Embryonic facial prominence (tissue), 1 donor: ENCODE measurements around the gene LRBA.
"Not testable (repeated sequence)": the region's sequence is repeated elsewhere in the genome, so short reads cannot be mapped to it uniquely, and the experiment has no call there.

Source experiments
- DNase-seq: peaks from one replicate; pipeline ENCODE4 v3.0.0-alpha.2; 2016; ENCODE audit errors: extremely low spot score

LRBA gene

DNA sequence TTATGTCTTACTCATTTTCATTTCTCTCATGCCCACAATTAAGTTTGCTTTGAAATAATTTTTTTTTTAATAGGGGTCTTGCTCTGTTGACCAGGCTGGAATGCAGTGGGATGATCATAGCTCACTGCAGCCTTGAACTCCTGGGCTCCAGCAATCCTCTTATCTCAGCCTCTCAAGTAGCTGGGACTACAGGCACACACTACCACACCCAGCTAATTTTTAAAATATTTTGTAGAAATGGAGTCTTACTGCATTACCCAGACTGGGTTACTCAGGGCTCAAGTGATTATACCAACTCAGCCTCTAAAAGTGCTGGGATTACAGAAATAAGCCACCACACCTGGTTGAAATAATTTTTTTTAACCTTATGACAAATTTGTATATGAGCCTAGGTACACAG lies 452.3 kb downstream of the LRBA start:
- no peak for DNase-seq

DNA sequence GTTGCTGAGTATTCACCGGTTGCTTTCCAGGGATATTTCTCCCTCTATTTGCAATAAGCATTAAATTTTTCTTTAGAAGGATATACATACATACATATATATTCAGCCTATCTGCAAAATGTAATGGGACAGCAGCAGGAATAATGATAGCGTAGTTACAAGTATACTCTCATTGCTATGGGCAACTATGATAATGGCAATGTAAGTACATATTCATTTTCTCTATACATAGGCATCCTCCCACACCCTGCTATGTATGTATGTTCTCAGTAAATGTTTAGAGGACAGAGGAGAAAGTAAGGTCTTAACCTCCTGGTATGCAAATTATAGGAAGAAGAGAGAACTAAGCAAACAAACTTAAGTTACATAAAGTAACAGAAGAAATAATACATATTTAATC lies 452.8 kb downstream of the LRBA start:
- DNase-seq = no peak

DNA sequence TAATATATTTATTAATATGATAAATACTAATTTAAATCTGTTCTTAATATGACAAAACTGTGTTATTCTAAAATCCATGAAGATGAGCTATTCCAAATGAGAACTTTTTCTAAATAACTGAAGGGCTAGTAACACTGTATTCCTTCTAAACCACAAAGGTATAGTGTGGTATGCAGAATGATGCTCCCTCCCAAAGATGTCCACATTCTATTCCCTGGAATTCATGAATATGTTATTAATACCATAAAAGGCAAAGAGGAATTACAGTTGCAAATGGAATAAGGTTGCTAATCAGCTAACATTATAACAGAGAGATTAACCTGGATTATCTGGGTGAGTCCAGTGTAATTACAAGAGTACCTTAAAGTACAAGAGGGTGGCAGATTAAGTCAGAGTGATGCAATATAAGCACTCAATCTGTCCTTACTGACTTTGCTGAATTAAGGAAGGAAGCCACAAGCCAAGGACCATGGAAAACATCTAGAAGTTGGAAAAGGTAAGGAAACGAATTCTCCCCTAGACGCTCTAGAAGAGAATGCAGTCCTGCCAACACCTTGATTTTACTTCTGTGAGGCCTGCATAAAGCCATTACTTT lies 453.8 kb downstream of the LRBA start:
- no peak for DNase-seq

DNA sequence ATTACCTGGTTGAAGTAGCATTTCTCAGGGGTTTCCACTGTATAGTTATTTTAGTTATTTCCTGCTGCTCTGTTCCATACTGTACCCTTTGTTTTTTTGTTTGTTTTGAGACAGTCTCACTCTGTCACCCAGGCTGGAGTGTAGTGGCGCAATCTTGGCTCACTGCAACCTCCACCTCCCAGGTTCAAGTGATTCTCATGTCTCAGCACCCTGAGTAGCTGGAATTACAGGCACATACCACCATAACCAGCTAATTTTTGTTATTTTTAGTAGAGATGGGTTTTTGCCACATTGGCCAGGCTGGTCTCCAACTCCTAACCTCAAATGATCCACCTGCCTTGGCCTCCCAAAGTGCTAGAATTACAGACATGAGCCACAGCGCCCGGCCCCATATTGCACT lies 457.3 kb downstream of the LRBA start:
- not testable (repeated sequence) for DNase-seq

DNA sequence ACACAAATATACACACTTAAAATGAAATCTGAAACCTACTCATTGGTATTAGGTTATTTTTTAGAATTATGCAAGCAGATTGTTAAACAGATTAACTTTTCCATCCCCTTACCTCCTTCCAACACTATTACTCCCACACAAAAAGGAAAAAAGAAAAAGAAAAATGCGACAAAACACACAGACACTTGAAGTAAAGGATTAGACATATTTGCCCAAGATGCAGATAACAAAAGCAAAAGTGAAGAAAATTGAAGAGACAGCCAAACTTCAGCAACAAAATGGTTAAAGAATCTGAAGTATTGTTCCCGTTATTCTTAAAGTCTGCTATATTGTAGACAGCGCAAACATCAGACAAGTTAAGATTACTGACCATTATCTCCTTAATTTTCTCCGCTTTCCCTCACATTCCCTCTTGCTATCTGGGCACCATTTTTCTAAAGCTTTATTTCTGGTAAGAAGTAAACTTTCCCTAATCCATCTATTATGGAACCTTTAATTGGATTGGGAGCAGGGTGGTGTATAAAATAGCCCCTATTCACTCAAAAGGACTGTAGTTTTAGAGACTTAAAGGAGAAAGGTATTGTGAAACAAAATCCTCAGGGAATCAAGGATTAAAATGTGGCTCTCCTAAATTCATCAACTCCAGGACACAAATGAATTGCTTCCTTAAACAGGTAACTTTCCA lies 467.8 kb downstream of the LRBA start:
- no peak for DNase-seq

DNA sequence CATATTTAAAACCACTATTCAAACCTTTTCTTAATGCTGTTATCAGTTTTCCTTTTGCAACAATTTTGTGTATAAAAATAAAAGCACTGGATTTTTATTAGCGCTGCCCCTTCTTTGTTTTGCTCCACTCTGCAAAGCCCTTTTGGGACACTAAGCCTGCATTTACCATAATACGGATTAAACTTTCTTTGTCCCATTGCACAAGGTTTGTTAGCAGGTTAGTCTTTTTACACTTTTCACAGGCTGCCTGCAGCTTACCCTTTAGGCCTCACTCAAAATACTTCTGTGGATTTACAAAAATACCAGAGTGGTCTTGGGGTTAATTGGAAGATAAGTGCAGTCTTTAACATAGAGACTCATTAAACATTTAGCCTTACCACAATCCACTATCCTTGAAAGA lies 468.8 kb downstream of the LRBA start:
- no peak for DNase-seq

DNA sequence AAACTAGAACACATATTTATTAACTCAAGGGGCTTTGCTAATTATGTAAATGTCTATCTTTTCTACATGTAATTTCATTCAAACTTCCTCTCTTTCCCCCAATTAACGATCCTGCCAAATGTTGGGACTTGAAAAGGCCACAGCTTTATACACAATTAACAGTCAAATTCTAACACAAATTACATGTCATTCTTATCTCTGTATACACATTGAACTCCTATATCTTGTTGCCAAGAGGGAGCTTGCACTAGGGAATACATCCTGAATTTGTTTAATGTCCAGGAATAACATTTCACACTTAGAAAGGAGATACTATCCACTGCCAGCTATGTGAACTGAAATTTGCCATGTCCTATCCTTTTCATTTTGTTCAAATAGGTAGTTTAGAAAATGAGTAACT lies 472.0 kb downstream of the LRBA start:
- no peak for DNase-seq

DNA sequence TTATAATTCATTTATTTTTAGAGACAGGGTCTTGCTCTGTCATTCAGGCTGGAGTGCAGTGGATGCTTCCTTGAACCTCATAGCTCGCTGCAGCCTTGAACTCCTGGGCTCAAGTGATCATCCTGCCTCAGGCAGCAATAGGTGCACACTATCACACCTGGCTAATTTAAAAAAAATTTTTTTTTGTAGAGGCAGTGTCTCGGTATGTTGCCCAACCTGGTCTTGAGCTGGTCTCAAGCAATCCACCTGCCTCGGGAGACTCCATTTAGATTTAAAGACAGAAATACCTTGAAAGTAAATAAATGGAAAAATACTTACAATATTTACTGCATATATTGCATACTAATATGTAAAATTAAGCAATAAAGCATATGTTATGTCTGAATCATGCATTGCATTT lies 473.4 kb downstream of the LRBA start:
- DNase-seq = no peak

DNA sequence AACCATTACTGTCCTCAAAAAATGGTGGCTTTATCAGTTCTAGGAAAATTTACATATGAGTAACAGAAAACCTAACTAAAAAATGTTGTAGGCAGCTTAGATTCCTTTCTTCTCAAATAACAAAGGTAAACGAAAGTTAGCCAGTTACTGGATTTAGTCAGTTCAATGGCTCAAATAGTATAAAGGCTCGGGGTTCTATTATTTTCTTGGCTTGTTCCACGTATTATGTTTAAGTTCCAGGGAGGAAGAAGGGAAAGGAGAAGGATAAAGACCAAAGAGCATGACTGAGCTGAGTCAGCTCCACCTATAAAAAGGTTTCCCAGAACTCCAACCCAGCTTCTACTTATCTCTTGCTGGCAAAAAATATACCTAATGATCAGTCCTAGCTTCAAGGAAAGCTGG lies 474.1 kb downstream of the LRBA start:
- no peak for DNase-seq

DNA sequence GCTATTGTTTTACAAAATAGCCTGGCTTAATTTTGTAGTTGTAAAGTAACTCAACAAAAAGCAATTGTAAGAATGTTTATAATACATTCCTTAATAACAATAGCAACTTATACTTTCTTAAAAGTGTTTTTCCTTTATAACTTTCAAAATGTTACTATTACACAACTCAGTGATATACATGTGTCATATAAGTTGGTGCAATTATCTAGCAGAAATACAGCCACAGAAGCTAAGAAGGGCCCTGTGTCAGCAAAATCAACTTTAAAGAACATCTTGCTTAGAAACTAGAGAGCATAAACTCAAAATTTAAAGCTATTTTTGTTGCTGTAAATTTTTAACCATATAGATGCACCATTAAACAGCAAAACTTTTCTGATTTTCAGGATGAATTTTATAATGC lies 474.5 kb downstream of the LRBA start:
- DNase-seq = no peak

DNA sequence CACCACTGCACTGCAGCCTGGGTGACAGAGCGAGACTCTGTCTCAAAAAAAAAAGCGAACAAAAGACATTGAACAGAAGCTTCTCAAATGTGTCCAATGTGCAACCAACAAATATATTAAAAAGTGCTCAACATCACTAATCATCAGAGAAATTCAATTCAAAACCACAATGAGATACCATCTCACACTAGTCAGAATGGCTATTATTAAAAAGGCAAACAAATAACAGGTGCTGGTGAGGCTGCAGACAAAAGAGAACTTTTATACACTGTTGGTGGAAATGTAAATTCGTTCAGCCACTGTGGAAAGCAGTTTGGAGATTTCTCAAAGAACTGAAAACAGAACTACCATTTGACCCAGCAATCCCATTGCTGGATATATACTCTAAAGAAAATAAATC lies 477.2 kb downstream of the LRBA start:
- DNase-seq = not testable (repeated sequence)

DNA sequence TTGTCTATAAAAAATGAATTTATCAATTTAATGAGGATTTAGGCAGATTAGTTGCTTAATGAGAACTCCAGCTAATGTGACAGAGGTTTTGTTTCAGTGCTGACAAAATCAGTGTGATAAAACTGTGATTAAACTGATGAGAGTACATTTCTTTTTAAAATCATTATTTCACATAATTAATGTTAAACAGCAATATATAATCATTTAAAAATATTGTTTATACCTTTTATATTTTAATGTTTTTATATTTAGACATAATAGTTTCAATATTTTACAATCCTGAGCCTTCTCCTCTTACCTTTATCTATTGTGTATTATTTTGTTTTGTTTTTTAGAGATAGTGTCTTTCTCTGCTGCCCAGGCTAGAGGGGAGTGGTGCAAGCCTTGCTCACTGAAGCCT lies 480.3 kb downstream of the LRBA start:
- DNase-seq = no peak

DNA sequence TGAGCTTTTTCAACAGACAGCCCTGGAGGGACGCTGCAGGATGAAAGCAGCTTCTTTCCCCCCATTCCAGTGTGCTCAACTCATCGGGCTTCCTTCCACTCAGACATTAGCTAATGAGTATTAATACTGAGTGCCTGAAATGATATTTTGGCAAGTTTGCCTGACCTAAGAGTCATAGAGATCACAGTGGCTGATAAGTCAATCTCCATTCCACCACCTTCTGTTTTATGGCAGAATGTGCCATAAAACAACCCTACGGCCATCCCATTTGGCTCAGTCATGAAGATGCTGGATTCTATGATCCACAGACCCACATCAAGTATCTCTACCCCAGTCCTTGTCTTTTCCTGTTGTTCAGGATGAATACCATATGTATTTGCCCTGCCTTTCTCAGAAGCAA lies 481.4 kb downstream of the LRBA start:
- no peak for DNase-seq

DNA sequence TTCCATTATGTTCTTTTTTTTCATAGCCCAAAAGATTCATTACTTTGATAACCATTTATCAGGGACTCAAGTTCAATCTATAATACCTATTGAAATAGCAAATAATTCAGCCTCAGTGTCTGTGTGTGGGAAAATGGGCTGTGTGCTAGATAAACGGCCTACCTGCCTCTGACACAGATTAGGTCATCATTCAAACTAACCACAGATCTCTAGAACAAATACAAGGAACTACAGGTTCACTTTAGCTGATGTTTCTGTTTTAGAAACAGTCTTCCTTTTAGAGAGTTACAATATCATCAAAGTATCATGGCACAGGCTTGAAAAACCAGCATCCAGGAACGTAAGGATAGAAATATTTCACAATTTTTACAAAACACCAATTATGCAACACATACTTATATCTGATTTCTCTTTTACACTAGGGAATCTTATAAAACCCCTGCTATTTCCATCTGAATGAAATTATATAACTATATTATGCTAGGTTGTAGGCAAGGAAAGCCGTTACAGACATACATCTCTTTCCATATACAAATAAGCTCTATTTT lies 489.7 kb downstream of the LRBA start:
- no peak for DNase-seq

DNA sequence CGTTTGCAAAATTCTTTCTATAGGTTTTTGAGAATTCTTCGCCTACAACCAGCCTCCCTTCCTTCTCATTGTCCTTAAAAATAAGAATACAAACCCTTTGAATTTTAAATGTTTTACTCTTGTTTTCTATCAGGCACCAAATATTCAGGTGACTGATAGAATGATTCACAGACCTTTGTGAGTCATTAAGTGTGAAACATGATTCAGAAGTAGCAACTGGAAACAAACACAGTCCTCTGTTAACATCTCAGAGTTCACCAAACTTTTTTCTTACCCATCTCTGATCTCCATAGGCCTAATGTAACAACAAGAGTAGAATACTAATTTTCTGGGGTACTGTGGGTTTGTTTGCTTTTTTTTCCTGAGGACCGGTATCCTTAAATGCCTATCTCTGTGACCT lies 496.5 kb downstream of the LRBA start:
- DNase-seq = no peak

DNA sequence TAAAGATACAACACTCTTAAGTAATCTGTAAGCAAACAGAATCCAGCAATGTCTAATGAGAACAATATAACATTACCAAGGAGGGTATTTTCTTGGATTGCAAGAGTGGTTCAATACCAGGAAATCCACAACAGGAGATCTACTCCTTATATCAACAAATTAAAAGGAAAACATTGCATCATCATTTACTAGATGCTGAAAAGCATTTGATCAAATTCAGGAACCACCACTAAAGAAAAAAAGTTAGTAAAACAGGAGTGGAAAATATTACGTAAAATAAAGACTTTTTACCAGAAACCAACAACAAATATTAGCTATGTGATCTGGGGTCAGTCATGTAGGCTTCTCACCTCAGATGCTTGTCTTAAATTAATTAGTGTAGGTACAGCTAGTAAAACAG lies 499.9 kb downstream of the LRBA start:
- DNase-seq = no peak

DNA sequence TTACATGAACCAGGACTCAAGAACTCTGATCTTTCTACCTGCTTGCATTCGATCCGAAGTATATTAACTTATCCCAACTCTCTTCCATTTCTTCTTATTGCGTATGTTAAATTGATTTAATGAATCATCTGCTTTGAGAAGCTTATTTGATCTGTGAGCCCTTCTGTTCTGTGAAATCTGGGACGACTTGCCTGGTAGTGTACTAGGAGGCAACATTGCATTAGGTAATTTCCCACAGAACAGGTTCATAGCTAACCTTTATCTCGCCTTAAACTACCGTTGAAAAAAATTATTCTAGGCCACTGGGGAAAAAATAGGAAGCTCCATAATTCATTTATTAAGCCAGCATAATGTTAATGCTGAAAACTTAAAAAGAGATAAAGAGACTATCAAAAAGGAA lies 500.4 kb downstream of the LRBA start:
- no peak for DNase-seq

DNA sequence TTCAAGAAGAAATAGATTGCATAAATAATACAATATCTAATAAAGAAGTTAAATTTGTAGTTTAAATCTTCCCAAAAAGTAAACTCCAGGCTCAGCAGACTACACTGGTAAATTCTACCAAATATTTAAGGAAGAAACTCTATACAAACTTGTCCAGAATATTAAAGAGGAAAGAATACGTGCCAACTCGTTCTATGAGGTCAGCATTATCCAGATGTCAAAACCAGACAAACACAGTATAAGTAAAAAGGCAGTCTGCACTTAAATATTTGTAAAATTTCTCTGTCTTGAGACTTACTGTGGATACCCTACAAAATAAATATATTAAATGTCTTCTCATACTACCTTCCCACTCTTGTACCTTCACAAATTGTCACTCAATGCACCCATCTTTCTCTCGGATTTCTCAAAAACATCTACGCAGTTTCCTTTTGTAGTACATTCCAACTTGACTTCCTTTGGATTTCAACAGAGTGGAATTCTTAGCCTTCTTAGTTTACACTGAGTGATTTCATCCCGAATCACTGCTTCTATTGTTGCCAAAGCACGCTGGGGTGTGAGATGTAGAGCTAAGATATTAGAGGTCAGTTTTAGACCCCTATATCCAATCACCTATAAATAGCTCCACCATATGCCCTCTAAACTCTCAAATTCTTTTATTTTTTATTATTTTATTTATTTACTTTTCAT lies 504.8 kb downstream of the LRBA start:
- no peak for DNase-seq

DNA sequence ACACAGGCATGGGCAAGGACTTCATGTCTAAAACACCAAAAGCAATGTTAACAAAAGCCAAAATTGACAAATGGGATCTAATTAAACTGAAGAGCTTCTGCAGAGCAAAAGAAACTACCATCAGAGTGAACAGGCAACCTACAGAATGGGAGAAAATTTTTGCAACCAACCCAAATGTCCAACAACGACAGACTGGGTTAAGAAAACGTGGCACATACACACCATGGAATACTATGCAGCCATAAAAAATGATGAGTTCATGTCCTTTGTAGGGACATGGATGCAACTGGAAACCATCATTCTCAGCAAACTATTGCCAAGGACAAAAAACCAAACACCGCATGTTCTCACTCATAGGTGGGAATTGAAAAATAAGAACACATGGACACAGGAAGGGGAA lies 507.4 kb downstream of the LRBA start:
- not testable (repeated sequence) for DNase-seq

DNA sequence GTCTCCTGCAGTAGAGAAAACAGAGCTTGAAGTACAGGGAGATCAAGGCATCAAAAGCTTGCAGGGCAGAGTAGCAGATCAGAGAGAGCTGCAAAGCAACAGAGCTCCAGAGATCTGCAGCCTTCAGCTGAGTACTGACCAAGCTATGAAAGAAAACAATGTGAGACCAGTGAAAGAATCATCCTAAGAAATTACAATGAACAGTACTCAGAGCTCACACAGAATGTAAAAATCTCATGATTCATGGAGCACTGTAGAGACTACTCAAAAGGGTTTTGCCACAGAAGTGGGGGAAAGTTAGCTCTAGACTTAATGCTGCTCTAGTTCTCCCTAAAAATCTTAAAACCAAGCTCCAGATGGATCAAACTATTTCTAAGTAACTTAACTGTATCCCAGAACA lies 513.1 kb downstream of the LRBA start:
- no peak for DNase-seq

DNA sequence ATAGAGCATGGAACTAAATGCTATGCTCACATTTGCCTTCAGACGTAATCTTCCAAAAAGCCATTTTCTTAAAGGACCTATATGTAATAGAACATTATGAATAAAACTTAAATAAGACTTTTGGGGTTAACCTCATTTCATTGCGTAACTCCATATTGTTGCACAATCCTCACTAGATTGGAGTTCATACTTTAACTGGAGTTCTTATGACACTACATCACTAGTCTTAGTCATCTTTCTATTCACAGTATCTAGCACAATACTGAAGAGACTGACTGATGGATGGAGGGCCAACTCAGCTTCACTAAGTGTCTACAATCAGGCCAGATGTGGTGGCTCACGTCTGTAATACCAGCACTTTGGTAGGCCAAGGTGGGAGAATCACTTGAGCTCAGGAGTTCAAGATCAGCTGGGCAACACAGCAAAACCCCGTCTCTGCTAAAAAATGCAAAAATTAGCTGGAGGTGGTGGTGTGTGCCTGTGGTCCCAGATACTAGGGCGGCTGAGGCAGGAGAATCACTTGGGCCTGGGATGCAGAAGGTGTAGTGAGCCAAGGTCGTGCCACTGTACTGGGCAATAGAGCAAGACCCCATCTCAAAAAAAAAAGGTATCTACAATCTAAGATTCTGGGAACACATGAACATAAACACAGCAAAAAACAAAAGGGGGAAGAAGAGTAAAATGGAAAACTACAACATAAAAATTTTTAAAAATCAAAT lies 513.9 kb downstream of the LRBA start:
- no peak for DNase-seq

DNA sequence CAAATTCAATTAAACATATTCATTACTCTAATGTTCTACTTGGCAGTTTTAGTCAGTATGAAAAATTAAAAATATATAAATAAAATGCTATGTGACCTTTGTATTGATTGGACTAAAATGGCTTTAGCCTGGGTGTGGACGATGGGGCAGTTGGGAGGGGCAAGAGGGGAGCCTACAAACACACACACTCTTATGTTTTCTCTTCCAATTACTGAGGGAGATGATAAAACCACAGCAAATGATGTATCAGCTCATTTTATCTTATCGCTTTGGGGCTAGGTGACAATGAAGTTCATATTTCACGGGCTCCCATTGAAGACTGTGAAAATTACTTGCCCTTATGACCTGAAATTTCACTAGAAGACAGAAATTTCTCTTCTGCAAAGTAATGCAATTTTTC lies 517.5 kb downstream of the LRBA start:
- no peak for DNase-seq

DNA sequence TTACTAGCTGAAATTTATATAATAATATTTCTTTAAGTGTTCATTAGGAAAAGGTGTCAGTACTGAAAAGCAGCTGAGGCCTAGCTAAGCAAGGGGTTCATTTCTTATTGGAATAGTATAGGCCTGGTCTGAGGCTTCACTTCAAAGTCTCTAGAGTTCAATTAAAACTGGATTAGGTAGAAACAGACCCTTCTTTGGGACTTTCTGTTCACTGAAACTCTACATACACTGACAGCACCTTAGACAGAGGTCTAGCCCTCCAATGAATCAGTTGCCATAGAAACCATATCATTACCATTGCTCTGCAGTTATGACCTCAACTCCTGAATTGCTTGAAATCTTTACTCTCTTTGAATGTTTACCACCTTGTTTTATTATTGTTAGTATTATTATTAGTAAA lies 519.5 kb downstream of the LRBA start:
- DNase-seq = no peak
